Subcutaneous adipose tissue (tissue), 4 donors: ENCODE measurements around the gene KAZN. TPM values are rescaled to one million over a fixed set of nuclear protein-coding genes. Genes with fewer than 3 reads are reported as not detected.

Experiments used
- total RNA-seq, 4 donors: library from RNA; depleted of rRNA; stranded (reverse); fragments of >200 nt; gene quantifications; one replicate each; pipeline ENCODE4 v1.1.0, GENCODE V29; 2016
- TF ChIP-seq, protein P1 (sequence below): fragments of 450-650 bp; IDR thresholded peaks from one replicate; pipeline ENCODE4 v1.5.1; 2016; ENCODE audit warnings: low read depth, mild to moderate bottlenecking, control low read depth, antibody characterized with exemption, moderate library complexity

The KAZN gene
- total RNA-seq, 4 donors from 2014 or later, result 7.5 to 22.2 (median 10.4) TPM

- TF ChIP-seq, protein P1, sequence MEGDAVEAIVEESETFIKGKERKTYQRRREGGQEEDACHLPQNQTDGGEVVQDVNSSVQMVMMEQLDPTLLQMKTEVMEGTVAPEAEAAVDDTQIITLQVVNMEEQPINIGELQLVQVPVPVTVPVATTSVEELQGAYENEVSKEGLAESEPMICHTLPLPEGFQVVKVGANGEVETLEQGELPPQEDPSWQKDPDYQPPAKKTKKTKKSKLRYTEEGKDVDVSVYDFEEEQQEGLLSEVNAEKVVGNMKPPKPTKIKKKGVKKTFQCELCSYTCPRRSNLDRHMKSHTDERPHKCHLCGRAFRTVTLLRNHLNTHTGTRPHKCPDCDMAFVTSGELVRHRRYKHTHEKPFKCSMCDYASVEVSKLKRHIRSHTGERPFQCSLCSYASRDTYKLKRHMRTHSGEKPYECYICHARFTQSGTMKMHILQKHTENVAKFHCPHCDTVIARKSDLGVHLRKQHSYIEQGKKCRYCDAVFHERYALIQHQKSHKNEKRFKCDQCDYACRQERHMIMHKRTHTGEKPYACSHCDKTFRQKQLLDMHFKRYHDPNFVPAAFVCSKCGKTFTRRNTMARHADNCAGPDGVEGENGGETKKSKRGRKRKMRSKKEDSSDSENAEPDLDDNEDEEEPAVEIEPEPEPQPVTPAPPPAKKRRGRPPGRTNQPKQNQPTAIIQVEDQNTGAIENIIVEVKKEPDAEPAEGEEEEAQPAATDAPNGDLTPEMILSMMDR, result no peak
Observed at GRCh38 chr1:14844923-14845617, 246.6 kb downstream of the KAZN start.

DNA sequence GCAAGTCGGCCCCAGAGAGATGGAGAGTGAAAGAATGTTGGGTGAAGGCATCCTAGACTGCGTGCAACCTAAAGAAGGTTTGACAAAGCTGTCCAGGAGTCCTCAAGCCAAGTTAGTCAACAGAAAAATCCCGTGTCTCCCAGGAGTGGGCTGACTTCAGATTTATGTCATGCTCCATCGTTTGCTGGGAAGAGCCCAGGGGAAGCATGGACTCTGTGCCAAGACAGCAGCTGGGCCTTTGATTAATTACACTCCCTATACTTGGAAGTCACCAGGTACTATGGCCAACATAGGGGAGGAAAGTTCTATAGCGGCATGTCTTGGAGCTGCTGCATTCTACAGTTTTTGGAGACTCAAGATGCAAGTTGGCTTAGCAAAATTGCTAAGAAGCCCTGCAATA lies 247.4 kb downstream of the KAZN start:
- TF ChIP-seq, protein P1, result no peak

GRCh38 chr1:14846688-14847087 lies 248.2 kb downstream of the KAZN start:
- TF ChIP-seq, protein P1, result no peak

- TF ChIP-seq, protein P1, result no peak
Observed at GRCh38 chr1:14848203-14848602, 249.7 kb downstream of the KAZN start.

- TF ChIP-seq, protein P1, result no peak
Observed at GRCh38 chr1:14848625-14849024, 250.1 kb downstream of the KAZN start.

- TF ChIP-seq, protein P1, result no peak
Observed at GRCh38 chr1:14849038-14849437, 250.6 kb downstream of the KAZN start.

- TF ChIP-seq, protein P1, result no peak
Observed at GRCh38 chr1:14850563-14850962, 252.1 kb downstream of the KAZN start.
